GM23248 (cell line): Measurements from ENCODE around the gene ZNF860.

ENCODE experiments used
- EZH2 ChIP-seq: fragments of 200-600 bp; sonication (generic); IDR thresholded peaks from 2 replicates; pipeline ENCODE4 v1.6.1; 2018; ENCODE audit warnings: antibody characterized with exemption, mild to moderate bottlenecking; ENCODE audit not compliant: insufficient read depth, poor library complexity, severe bottlenecking
- EZH2phosphoT487 ChIP-seq: fragments of 200-600 bp; sonication (generic); IDR thresholded peaks from 2 replicates; pipeline ENCODE4 v1.6.1; 2018; ENCODE audit warnings: antibody characterized with exemption, moderate library complexity, mild to moderate bottlenecking, low read depth; ENCODE audit not compliant: insufficient read depth

DNA sequence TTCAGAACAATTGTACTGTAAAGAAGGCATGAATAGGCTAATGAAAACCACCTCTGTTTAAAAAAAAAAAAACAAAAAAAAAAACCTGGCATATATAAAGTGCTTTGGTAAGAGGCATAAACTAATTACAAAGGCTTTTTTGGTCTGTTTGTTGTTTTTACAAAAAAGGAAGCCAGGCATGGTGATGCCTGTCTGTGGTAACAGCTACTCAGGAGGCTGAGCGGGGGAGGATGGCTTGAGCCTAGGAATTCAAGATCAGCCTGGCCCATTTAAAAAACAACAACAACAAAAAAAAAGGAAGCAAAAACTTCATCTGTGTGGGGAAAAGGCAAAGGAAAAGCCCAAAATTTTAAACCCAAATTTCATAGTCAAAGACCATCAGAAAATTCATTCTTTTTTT, 47.5 kb upstream of the ZNF860 start:
- no peak for TF ChIP-seq EZH2
- TF ChIP-seq EZH2phosphoT487, result no peak
